ENCODE data around the gene IRGM.

The IRGM gene

GRCh38 chr5:150895431-150896428, 49.4 kb downstream of the IRGM start:
- no peak for DNase-seq (ENCODE audit: low spot score)
